ENCODE measurements around the gene LRSAM1. TPM values are rescaled to one million over a fixed set of nuclear protein-coding genes. Genes with fewer than 3 reads are reported as not detected.

Gene LRSAM1
- total and polyA plus RNA-seq, 5 donors = 14.4 to 23.8 (median 23.2) TPM

DNA sequence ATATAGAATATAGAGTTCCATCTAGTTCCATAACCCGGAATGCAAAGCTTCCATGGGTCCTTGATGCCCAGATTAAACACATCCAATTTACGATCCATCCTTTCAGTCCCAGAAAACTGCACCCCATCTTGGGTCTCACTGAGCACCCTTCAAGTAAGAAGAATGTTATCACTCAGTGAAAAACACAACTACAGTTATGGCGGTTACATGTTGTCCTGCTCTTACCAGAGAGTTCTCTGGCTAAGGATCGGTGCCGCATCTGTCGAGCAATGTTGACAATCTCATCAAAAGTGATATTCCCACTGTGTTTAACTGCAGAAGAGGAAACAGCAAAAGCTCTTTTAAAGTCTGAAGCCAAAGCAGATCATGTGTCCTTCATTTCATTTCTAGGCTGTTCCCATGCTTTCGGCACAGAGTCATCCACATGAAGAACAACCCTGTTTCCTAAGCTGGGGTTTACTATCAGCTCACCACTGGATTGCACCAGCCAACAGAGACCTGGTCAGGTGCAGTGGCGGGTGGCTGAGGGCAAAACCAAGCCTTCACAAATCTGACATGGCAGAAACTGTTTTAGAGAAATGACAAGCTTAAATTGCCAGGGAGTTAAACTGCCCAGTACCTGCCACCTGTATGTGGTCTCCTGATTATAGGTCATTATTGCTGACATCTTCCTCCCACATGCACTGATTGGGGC lies 3.1 kb upstream of the LRSAM1 start:
- no peak overlapping the region for H3K4me3 ChIP-seq (ENCODE audit: low read length)
- H3K27me3 ChIP-seq (ENCODE audit: control insufficient read depth, insufficient read depth) = no peaks in the 10 kb centered on the region
- peaks cover 16% of the 10 kb centered on the region for H3K4me1 ChIP-seq (ENCODE audit: control insufficient read depth, insufficient read depth, low read length)
- H3K9me3 ChIP-seq (ENCODE audit: control insufficient read depth, low read length) = no peaks in the 10 kb centered on the region
- WGBS = 85% methylated on average over 8 of the region's 8 CpGs
- H3K27ac ChIP-seq (ENCODE audit: low read length) = no peak overlapping the region
- DNase-seq (no peak), ATAC-seq (no peak)
- intact Hi-C loops (cut with DNase I) = no loop called here

DNA sequence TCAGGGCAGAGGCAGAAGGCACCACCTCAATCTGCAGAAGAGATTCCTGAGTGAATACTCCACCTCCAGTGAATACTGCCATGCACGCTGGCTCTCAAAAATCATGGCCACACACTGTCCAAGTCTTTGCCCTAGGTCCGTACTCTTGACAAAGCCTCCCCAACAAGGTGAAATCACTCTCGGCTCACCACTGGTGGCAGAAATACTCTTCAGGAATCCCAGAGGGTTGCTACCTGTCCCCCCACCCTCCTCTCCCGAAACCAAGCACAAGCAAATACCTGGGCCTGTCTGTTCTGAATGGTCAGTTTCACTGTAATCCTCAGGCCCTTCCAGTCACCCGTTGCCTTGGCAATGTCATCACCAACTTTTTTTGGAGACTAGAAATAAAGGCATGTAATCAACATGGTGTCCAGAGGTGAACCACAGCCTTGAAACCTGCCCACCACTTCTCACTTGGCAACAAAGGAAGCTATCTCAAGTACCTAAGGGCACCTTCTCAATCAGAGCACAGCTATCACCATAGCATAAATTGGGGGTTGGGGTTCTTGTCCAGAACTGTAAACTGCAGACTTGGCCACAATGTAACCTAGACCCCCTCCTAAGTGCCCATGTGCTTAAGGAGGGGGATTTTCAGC lies 1.9 kb upstream of the LRSAM1 start:
- peak overlapping the region; percentile 69 for H3K27ac ChIP-seq (ENCODE audit: low read length)
- peaks cover 16% of the 10 kb centered on the region for H3K4me1 ChIP-seq (ENCODE audit: control insufficient read depth, insufficient read depth, low read length)
- DNase-seq = no peak
- intact Hi-C loops (cut with DNase I) = no loop called here
- peak overlapping the region; percentile 66 for H3K4me3 ChIP-seq (ENCODE audit: low read length)
- no peaks in the 10 kb centered on the region for H3K9me3 ChIP-seq (ENCODE audit: control insufficient read depth, low read length)
- no peaks in the 10 kb centered on the region for H3K27me3 ChIP-seq (ENCODE audit: control insufficient read depth, insufficient read depth)
- no peak for ATAC-seq
- WGBS = 59% methylated on average over 5 of the region's 5 CpGs

DNA sequence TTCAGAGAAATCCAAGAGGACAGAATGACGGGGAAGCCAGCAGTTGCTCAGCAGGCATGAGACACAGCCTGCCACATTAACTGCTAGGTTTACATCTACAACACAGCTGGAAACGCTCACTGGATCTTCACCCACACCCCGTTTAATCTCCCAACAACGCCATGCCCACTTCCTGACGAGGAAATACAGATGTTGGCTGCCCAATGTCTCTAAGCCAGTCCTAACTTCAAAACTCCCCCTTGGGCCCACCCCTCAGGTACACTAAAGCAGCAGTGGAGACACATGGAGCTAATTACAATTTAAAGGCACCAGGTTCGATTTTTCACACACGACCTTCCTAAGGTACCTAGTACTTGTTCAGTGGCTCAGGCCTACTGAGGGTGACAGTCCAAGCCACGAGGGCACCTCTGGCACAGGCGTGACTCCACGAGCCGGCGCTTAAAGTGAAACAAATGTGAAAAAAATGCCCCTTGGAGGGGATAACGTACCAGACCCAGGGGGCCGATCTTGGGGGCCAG lies 1.0 kb upstream of the LRSAM1 start:
- DNase-seq (no peak), ATAC-seq (peak; percentile 4 to 6)
- 1% methylated on average over 14 of the region's 14 CpGs for WGBS

DNA sequence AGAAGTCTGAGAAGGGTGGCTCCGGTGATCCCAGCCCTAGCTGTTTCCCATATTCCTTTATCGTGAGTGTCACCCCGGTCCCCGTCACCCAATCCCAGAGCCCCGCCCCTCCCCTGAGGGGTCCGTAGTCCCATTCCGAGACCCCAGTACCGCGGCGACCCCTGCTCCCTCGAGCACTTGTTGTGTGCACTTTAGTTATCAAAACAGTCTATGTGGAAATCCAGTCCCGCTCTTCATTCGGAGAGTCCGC lies 223 bp downstream of the LRSAM1 start:
- DNase-seq = no peak
- H3K27ac ChIP-seq (ENCODE audit: low read length) = peak overlapping the region; percentile 85
- whole genome bisulfite sequencing = under 1% methylated on average over 14 of the region's 14 CpGs
- no peak for ATAC-seq
- peaks cover 16% of the 10 kb centered on the region for H3K4me1 ChIP-seq (ENCODE audit: control insufficient read depth, insufficient read depth, low read length)
- intact Hi-C loops (cut with DNase I) = no loop called here
- H3K27me3 ChIP-seq (ENCODE audit: control insufficient read depth, insufficient read depth) = no peaks in the 10 kb centered on the region
- H3K9me3 ChIP-seq (ENCODE audit: control insufficient read depth, low read length) = no peaks in the 10 kb centered on the region
- H3K4me3 ChIP-seq (ENCODE audit: low read length) = peak overlapping the region; percentile 66

More for the DNA sequence above, 1.0 kb upstream of the LRSAM1 start:
- intact Hi-C loops (cut with DNase I) = no loop called here
- Histone ChIP-seq H3K4me1 (ENCODE audit: control insufficient read depth, insufficient read depth, low read length) (peaks cover 16% of the 10 kb centered on the region), H3K4me3 (ENCODE audit: low read length) (peak overlapping the region; percentile 66), H3K27me3 (ENCODE audit: control insufficient read depth, insufficient read depth) (no peaks in the 10 kb centered on the region), H3K9me3 (ENCODE audit: control insufficient read depth, low read length) (no peaks in the 10 kb centered on the region), H3K27ac (ENCODE audit: low read length) (peak overlapping the region; percentile 69)

DNA sequence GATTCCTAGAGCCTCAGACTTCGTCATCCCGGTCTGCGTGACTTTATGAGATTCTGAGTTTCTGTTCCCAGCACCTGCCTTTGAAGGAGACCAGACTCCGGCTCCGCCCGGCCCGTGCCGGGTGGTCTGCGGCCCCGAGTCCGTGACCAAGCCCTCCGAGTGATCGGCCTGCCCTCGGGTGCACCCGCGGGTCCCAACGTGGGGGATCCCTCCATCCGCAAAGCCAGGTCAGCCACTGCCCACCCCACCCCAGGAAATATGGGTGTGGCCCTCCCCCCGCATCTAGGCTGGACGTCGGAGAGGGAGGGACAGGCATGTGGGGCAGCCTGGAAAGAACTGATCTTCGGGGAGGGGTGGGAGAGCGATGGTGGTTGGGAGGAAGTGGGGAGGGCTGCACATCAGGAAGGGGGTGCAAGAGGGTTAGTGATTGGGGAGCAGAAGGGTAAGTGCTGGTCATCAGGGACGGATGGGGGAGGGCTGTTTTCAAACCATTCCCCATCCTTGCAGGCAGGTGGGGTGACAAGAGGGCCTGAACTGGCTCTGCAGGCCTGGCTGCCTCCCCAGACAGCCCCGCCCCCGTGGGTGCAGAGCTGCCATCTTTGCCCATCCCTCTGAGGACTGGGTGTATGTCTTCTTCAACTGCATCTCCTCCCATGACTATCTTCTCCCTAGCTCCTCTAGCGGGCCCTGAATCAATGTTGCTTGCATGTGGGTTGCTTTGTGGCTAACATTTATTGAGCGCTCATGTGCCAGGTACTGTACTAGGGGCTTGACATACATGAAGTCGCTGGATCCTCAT lies 747 bp downstream of the LRSAM1 start:
- ATAC-seq (peak; percentile 29 to 47), DNase-seq (peak; percentile 57 to 80 (median 73))
- H3K9me3 ChIP-seq (ENCODE audit: control insufficient read depth, low read length) = no peaks in the 10 kb centered on the region
- H3K27me3 ChIP-seq (ENCODE audit: control insufficient read depth, insufficient read depth) = no peaks in the 10 kb centered on the region
- intact Hi-C loops (cut with DNase I) = no loop called here
- WGBS = 12% methylated on average over 29 of the region's 29 CpGs
- peaks cover 16% of the 10 kb centered on the region for H3K4me1 ChIP-seq (ENCODE audit: control insufficient read depth, insufficient read depth, low read length)
- peak overlapping the region; percentile 85 for H3K27ac ChIP-seq (ENCODE audit: low read length)
- peak overlapping the region; percentile 66 for H3K4me3 ChIP-seq (ENCODE audit: low read length)

DNA sequence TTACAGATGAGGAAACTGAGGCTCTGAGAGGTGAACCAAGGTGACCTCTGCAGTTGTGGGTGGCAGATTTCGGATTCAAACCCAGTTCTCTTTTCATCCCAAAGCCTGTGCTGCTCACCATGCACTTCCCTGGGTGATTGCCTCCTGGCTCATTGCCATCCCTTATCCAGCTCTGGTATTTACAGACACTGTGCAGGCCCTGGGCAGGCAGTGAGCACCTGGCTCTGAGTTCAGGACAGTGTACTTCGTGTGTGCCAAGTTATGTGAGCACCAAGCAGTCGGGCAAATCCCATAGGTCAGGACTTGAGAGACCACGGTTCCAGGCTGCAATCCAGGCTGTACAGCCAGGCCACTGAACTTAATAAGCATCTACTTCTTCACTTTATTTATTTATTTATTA lies 1.4 kb downstream of the LRSAM1 start:
- no peaks in the 10 kb centered on the region for H3K9me3 ChIP-seq (ENCODE audit: control insufficient read depth, low read length)
- H3K27ac ChIP-seq (ENCODE audit: low read length) = peak overlapping the region; percentile 85
- 37% methylated on average over 4 of the region's 4 CpGs for WGBS
- no peaks in the 10 kb centered on the region for H3K27me3 ChIP-seq (ENCODE audit: control insufficient read depth, insufficient read depth)
- ATAC-seq = peak; percentile 6 to 32
- H3K4me1 ChIP-seq (ENCODE audit: control insufficient read depth, insufficient read depth, low read length) = peaks cover 16% of the 10 kb centered on the region
- intact Hi-C loops (cut with DNase I) = no loop called here
- H3K4me3 ChIP-seq (ENCODE audit: low read length) = no peak overlapping the region
- DNase-seq = peak; percentile 47 to 78 (median 70)

DNA sequence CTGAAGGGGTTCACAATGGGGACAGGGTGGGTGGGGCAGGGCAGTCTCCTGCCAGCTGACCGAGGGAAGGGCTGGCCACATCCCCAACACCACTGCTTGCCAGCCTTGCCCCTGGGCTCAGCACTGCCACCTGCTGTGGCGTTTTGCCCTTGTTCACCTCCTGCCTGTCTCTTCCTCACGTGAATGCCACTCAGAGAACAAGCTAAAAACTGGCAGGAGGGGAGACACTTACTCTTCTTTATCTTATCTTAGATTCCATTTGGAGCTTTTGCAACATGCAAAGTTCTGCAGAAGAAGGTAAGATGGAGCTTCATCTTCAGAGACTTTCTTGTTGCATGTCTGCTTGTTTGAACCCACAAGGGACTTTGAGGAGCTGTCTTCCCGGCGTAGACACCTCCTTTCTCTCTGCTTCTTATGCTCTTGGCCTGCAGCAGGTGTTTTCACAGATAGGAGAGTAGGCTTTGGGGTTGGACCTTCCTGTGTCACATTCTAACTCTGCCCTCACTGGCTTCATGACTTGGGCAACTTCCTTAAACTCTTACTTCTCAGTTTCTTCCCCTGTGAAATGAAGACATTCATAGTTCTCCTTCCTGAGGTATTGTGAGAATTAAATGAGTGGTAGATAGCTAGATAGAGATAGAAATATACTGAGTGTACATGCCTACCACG lies 4.1 kb downstream of the LRSAM1 start:
- DNase-seq = peak in 1 of 3 donors; percentile 65
- intact Hi-C loops (cut with DNase I) = no loop called here
- no peak overlapping the region for H3K27ac ChIP-seq (ENCODE audit: low read length)
- H3K4me3 ChIP-seq (ENCODE audit: low read length) = no peak overlapping the region
- peaks cover 6% of the 10 kb centered on the region for H3K4me1 ChIP-seq (ENCODE audit: control insufficient read depth, insufficient read depth, low read length)
- no peak for ATAC-seq
- H3K27me3 ChIP-seq (ENCODE audit: control insufficient read depth, insufficient read depth) = no peaks in the 10 kb centered on the region
- H3K9me3 ChIP-seq (ENCODE audit: control insufficient read depth, low read length) = no peaks in the 10 kb centered on the region
- WGBS = 51% methylated on average over 6 of the region's 6 CpGs

DNA sequence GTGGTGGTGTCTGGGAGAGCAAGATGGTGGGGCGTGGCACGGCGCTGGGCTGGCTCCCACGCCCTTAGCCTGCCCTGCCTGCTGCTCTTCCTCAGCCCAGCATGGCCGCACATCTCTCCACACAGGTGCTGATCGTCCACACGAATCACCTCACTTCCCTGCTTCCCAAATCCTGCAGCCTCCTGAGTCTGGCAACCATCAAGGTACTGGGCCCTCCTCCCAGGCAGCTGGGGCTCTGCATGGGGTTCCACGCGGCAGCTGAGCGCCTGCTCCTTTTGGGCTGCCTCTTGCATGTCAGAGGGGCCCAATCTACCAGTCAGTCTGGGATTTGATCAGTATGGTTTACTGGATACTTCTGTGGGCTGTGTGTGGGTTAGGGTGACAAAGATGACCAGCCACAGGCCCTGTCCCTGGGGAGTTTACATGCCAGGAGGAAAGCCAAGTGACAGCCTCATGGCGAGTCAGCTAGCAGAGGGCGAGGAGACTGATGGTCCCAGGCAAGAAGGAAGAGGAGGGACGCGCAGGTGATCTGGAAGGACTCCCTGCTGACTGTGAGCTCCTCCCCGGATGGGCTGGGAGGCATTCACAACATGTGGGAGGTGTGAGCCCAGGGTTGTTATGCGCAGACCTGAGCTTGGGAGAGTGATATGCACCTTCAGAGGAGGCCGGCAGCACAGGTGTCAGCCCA lies 6.0 kb downstream of the LRSAM1 start:
- WGBS = 85% methylated on average over 17 of the region's 17 CpGs
- no peaks in the 10 kb centered on the region for H3K27me3 ChIP-seq (ENCODE audit: control insufficient read depth, insufficient read depth)
- ATAC-seq = no peak
- peaks cover 4% of the 10 kb centered on the region for H3K4me1 ChIP-seq (ENCODE audit: control insufficient read depth, insufficient read depth, low read length)
- no peak overlapping the region for H3K4me3 ChIP-seq (ENCODE audit: low read length)
- DNase-seq = no peak
- intact Hi-C loops (cut with DNase I) = no loop called here
- H3K9me3 ChIP-seq (ENCODE audit: control insufficient read depth, low read length) = no peaks in the 10 kb centered on the region
- H3K27ac ChIP-seq (ENCODE audit: low read length) = no peak overlapping the region

DNA sequence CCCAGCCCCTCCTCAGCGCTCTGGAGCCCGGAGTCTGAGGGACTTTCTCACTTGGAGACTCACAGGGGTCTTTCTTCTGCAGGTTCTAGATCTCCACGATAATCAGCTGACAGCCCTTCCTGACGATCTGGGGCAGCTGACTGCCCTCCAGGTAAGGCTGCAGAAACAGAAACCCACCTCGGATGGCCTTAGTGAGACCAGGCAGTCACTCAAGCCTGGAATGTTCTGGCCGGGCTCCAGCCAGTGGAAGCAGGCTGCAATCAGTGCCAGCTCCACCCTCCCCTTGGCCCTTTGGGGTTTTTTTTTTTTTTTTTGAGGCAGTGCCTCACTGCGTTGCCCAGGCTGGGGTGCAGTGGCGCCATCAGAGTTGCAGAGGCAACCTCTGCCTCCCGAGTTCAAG lies 7.6 kb downstream of the LRSAM1 start:
- ATAC-seq = peak in 1 of 2 donors; percentile 23
- no peaks in the 10 kb centered on the region for H3K4me1 ChIP-seq (ENCODE audit: control insufficient read depth, insufficient read depth, low read length)
- DNase-seq = peak; percentile 52 to 83 (median 81)
- no peak overlapping the region for H3K4me3 ChIP-seq (ENCODE audit: low read length)
- no peaks in the 10 kb centered on the region for H3K9me3 ChIP-seq (ENCODE audit: control insufficient read depth, low read length)
- WGBS = 64% methylated on average over 9 of the region's 9 CpGs
- intact Hi-C loops (cut with DNase I) = no loop called here
- H3K27ac ChIP-seq (ENCODE audit: low read length) = no peak overlapping the region
- H3K27me3 ChIP-seq (ENCODE audit: control insufficient read depth, insufficient read depth) = no peaks in the 10 kb centered on the region

DNA sequence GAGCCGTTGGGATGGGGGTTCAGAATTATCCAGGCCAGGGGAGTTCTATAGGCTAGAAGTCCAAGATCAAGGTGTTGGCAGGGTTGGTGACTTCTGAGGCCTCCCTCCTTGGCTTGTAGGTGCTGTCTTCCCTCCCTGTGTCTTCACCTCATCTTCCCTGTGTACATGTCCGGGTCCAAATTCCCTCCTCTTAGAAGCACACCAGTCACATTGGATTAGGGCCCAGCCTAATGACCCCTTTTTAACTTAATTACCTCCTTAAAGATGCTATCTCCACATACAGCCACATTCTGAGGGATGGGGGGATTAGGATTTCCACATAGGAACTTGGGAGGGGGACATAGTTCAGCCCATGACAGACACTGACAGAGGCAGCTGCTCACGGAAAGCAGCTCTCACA lies 12.1 kb downstream of the LRSAM1 start:
- no peaks in the 10 kb centered on the region for H3K27me3 ChIP-seq (ENCODE audit: control insufficient read depth, insufficient read depth)
- DNase-seq (no peak), ATAC-seq (no peak)
- peak overlapping the region; percentile 60 for H3K27ac ChIP-seq (ENCODE audit: low read length)
- H3K9me3 ChIP-seq (ENCODE audit: control insufficient read depth, low read length) = no peaks in the 10 kb centered on the region
- intact Hi-C loops (cut with DNase I) = no loop called here
- 68% methylated on average over 3 of the region's 3 CpGs for WGBS
- H3K4me3 ChIP-seq (ENCODE audit: low read length) = no peak overlapping the region
- no peaks in the 10 kb centered on the region for H3K4me1 ChIP-seq (ENCODE audit: control insufficient read depth, insufficient read depth, low read length)

Data from right cardiac atrium (tissue), 5 donors.